Left lung (tissue), 10 donors: ENCODE results near the gene PRPF40A. TPM values are rescaled to one million over a fixed set of nuclear protein-coding genes. Genes with fewer than 3 reads are reported as not detected.

ENCODE experiments used
- ATAC-seq: fragments of 200-7000 bp; cut with Tn5 transposase; one replicate; pipeline ENCODE4 v1.9.1; 2020; ENCODE audit warnings: moderate library complexity
- DNase-seq, 4 donors: peaks; one replicate each; pipeline ENCODE4 v3.0.0-alpha.2; 2013 to 2020
- H3K27ac ChIP-seq, 2 donors: fragments of 200-600 bp; sonication (generic) in 1 of 2; one replicate each; pipeline versions ENCODE4 v1.5.0 to v1.8.0; 2020 to 2021
- H3K27me3 ChIP-seq, 2 donors: fragments of 200-600 bp; sonication (generic) in 1 of 2; one replicate each; pipeline versions ENCODE4 v1.5.0 to v1.8.0; 2020 to 2021
- H3K36me3 ChIP-seq, 2 donors: fragments of 200-600 bp; sonication (generic) in 1 of 2; one replicate each; pipeline versions ENCODE4 v1.5.0 to v1.8.0; 2020 to 2021
- H3K4me1 ChIP-seq, 2 donors: fragments of 200-600 bp; one replicate each; pipeline ENCODE4 v1.8.0; 2021
- H3K4me3 ChIP-seq, 2 donors: fragments of 200-600 bp; sonication (generic) in 1 of 2; one replicate each; pipeline versions ENCODE4 v1.5.0 to v1.8.0; 2020 to 2021; ENCODE audit warnings: mild to moderate bottlenecking in 1 of 2
- H3K9me3 ChIP-seq, 2 donors: fragments of 200-600 bp; sonication (generic) in 1 of 2; one replicate each; pipeline versions ENCODE4 v1.5.0 to v1.8.0; 2020 to 2021
- CTCF ChIP-seq, 2 donors: fragments of 200-600 bp; sonication (generic) in 1 of 2; IDR thresholded peaks; one replicate each; pipeline versions ENCODE4 v1.5.0 to v1.8.0; 2021; ENCODE audit warnings: antibody characterized with exemption in 2 of 2
- intact Hi-C, 2 donors: fragments of 100-400 bp; cut with DNase I; formaldehyde crosslinking; loops; one replicate each; pipeline versions ENCODE4 v1.11.2 to v1.14.2; 2022
- polyA plus RNA-seq, 6 donors: library from polyadenylated mRNA; unstranded; fragments of 120-200 nt; gene quantifications; one replicate each; pipeline ENCODE4 v1.2.1, GENCODE V29; 2013; ENCODE audit not compliant: insufficient read length in 6 of 6
- total RNA-seq, 2 donors: library from RNA; stranded (reverse); fragmentation: NEBNext Ultra II Directional; extraction: Animal tissue kit (Norgen Biotek cat#: 25700); gene quantifications; one replicate each; pipeline ENCODE4 v1.2.1, GENCODE V29; 2021
- donor health status: DM: no; HTN: yes; CAD: no.
- donor health status: DM: no; HTN: no; CAD: no.

PRPF40A gene
- total and polyA plus RNA-seq, 8 donors: 68.8 to 165 (median 135) TPM

DNA sequence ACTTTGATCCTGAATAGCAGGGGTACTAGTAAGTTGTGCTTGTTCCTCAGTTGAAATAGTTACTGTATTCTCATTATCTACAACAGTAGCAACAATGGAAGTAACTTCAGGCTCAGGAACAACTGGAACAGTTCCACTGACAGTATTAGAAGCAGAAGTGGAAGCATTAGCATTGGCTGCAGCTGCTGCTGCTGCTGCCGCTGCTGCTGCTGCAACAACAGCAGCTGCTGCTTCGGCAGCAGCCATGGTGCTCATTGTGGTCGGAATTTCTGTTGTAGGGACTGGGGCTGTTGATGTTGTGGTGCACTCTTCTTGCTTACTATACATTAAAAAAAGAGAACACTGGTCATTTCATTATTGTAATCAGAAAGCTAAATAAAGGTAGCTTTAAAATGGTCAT, 40.8 kb downstream of the PRPF40A start:
- ATAC-seq (no peak), DNase-seq (no peak)
- Histone ChIP-seq H3K27ac (no peak overlapping the region), H3K36me3 (peaks cover 0 to 97% of the 10 kb centered on the region in 2 donors), H3K4me3 (no peak overlapping the region), H3K9me3 (no peaks in the 10 kb centered on the region), H3K4me1 (no peaks in the 10 kb centered on the region), H3K27me3 (no peaks in the 10 kb centered on the region)
- no peak for TF ChIP-seq CTCF (IDR thresholded peaks at IDR 0.05)
- intact Hi-C loops: no loop called here

DNA sequence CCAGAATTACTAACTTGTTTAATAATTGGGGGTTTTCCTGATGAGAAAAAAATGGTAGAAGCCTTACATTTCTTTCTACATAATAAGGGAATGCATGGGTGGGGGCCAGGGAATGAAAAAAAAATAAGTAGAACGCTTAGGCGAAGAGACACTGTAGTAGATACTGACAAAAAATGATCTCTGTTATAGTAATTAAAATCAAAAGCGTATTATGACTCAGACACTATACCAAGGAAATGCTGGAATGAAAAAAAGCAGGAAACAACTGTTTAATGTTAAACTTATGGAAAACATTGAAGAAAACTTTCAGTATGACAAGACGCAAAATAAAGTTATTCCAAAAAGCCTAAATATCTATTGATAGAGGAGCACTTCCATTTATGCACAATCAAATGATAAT, 42.9 kb downstream of the PRPF40A start:
- Histone ChIP-seq H3K4me1 (no peaks in the 10 kb centered on the region), H3K36me3 (peaks cover 0 to 98% of the 10 kb centered on the region in 2 donors), H3K27ac (no peak overlapping the region), H3K27me3 (no peaks in the 10 kb centered on the region), H3K4me3 (no peak overlapping the region), H3K9me3 (no peaks in the 10 kb centered on the region)
- intact Hi-C loops: no loop called here
- ATAC-seq: no peak
- DNase-seq: no peak
- no peak for TF ChIP-seq CTCF (IDR thresholded peaks at IDR 0.05)

DNA sequence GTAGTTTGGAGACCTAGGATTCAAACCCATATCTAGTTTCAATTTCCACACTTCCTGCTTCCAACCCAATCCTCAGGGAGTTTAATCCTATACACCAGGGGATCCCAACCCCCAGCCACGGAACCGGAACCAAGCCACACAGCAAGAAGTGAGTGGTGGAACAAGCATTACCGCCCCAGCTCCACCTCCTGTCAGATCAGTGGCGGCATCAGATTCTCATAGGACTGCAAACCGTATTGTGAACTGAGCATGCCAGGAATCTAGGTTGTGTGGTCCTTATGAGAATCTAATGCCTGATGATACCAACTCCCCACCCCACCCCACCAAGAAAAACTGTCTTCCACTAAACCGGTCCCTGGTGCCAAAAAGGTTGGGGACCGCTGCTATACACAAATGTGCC, 52.5 kb downstream of the PRPF40A start:
- Histone ChIP-seq H3K27me3 (no peaks in the 10 kb centered on the region), H3K9me3 (no peaks in the 10 kb centered on the region), H3K4me1 (no peaks in the 10 kb centered on the region), H3K36me3 (peaks cover 8 to 100% of the 10 kb centered on the region in 2 donors), H3K4me3 (no peak overlapping the region), H3K27ac (no peak overlapping the region)
- ATAC-seq (no peak), DNase-seq (no peak)
- no peak for TF ChIP-seq CTCF (IDR thresholded peaks at IDR 0.05)
- intact Hi-C loops: no loop called here

- Histone ChIP-seq H3K4me1 (no peaks in the 10 kb centered on the region), H3K4me3 (no peak overlapping the region), H3K27me3 (no peaks in the 10 kb centered on the region), H3K9me3 (no peaks in the 10 kb centered on the region), H3K36me3 (peaks cover 8 to 100% of the 10 kb centered on the region in 2 donors), H3K27ac (no peak overlapping the region)
- intact Hi-C loops: no loop called here
- TF ChIP-seq CTCF (IDR thresholded peaks at IDR 0.05): no peak
- ATAC-seq: no peak
- no peak for DNase-seq
Observed at GRCh38 chr2:152661076-152661475, 56.2 kb downstream of the PRPF40A start.

- no peaks in the 10 kb centered on the region for H3K27me3 ChIP-seq
- no peak overlapping the region for H3K4me3 ChIP-seq
- no peaks in the 10 kb centered on the region for H3K4me1 ChIP-seq
- ATAC-seq (no peak), DNase-seq (no peak)
- no peak overlapping the region for H3K27ac ChIP-seq
- peaks cover 3 to 95% of the 10 kb centered on the region in 2 donors for H3K36me3 ChIP-seq
- H3K9me3 ChIP-seq: no peaks in the 10 kb centered on the region
- TF ChIP-seq CTCF (IDR thresholded peaks at IDR 0.05): no peak
- intact Hi-C loops: no loop called here
Observed at GRCh38 chr2:152658221-152658620, 59.0 kb downstream of the PRPF40A start.
